HG03045 (cell line): Measurements from ENCODE around the gene ALOXE3.

ENCODE experiments used
- ATAC-seq: cut with Tn5 transposase; IDR thresholded peaks from one replicate; pipeline ENCODE4 v1.9.1; 2021; ENCODE audit warnings: mild to moderate bottlenecking, moderate library complexity; ENCODE audit not compliant: unreplicated experiment

ALOXE3 gene

GRCh38 chr17:8154608-8155155, 36.4 kb upstream of the ALOXE3 start:
- ATAC-seq = no peak

GRCh38 chr17:8153957-8154607, 35.8 kb upstream of the ALOXE3 start:
- no peak for ATAC-seq

- no peak for ATAC-seq
Observed at GRCh38 chr17:8153525-8153956, 35.2 kb upstream of the ALOXE3 start.

DNA sequence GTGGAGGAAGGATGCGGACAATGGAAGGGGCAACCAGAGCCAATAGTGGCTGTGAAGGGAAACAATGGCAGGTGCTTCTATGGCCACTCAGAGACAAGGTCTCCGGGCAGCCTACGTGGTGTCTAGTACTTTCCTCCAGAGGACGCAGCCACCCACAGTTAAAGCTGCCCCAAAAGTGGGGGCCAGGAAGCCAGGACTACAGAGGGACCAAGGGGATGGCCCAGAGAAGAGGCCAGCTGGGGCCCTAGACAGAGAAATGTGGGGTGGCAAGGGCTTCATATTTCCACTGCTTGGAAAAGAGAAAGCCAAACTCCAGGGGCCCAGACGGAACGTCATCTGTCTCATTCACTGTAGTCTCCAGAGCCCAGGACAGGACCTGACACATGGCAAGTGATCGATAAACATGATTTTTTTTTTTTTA, 34.7 kb upstream of the ALOXE3 start:
- no peak for ATAC-seq

GRCh38 chr17:8152112-8152775, 33.9 kb upstream of the ALOXE3 start, which contains the start of gene PER1:
TSS of gene PER1 (minus strand) at chr17:8152404. CDS start at chr17:8150706, 1,698 bp downstream.
- no peak for ATAC-seq

DNA sequence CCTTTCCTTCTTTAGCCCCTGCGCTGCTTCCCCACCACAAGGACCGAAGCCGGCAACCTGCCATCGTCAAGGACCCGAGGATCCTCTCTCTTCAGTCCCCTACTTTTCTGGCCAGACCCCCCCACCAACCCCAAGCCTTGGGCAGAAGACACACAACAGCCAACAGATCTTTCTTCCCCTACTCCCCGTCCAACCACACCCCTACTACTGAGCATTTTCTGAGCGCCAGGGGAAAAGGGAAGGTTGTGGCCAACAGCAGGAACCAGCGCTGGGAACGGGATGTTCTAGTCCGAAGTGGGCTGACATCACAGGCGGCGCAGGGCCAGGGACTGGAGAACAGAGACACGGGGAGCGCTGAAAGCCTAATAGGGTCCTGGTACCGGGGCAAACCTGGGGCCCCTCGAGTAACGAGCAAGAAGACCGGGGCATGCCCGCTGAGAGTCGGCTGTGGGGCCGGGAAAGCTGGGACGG, 33.4 kb upstream of the ALOXE3 start:
- ATAC-seq = no peak

DNA sequence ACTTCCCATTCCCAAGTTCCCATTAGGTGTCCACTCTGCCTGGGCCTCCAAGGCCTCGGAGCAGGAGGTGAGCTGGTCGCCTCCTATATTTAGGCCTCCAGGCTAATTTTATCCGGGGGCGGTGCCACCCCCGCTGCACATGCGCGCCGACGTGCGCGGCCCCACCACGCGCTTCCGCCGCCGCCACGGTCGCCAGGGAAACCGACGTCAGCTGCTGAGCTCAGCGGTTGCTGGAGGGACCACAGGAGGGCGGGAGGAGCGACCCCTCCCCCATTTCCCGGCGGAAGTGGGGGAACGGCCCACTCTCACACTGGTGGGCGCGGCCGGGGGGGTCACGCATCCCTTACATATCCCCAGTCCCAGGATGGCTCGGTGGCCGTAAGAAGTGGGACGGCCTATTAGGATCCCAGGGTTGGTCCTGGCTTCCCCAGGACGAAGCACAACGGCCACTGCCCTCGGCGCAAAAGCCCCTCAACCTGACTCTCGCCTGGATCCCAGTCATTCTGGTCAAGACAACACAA, 32.9 kb upstream of the ALOXE3 start:
- ATAC-seq = peak; percentile 51

DNA sequence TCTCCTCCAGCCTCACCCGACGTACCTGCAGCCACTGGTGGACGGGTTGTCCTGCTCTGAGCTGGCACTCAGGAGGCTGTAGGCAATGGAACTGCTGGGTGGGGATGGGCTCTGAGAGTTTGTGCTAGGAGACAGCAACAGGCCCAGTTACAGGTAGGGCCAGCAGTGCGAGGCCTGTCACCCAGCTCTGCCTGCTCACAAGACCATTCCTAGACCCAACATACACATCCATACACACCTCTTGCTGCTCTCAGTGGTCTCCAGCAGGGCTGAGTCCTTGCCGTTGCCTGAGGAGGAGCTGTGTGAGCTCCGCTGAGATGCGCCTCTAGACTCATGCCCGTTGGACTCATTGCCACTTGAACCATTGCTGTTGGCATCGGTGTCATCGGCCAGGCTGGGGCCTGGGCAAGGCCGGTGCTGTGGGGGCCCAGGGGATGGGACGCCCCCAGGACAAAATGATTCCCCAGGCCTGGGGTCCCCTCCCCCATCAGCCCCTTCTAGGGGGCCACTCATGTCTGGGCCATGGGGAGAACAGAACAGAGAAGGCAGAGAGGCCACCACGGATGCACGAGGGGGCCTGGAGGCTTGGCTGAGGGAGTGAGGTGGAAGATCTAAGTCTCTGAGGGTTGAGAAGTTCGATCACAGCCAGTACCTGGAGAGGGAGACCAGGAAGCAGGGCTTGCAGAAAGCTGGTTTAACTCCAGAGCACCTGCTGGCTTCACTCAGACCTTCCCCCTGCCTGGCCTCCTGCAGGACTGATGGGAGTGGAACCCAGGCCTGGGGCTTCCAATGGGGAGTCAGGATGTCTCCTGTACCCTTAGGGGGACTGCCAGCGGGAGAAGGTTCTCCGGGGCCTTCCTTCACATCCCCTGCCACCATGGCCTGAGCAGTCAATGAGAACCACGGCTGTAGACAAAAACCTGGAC, 32.1 kb upstream of the ALOXE3 start:
- no peak for ATAC-seq

DNA sequence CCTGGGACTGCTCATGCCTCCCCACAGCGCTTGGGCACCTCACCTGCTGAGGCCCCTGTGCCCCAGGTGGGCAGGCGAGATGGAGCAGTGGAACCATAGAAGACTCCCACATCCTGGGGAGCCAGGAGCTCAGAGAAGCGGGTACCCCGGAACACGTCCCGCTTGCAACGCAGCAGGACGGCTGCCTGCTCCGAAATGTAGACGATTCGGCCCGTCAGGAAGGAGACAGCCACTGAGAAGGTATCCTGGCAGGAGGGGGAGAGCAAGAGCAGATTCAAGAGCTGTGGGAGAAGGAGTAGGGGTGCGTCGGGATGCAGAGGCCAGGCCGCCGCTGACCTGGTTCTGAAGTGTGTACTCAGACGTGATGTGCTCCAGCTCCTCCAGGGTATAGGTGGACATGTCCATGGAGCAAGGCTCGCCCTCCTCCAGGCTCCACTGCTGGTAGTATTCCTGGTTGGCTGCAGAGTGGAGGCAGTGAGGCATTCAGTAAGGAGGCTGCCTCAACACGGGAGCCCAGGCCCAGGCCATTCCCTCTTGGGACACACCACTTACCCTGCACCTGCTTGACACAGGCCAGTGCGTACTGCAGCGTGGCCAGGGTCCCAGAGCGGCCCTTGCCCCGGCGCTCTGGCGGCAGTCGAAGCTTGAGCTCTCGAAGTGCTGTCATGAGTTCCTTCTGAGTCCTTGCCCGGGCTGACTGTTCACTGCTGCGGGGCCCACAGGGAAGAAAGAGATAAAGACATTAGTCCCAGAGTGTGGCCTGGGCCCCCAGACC, 31.3 kb upstream of the ALOXE3 start:
- no peak for ATAC-seq

DNA sequence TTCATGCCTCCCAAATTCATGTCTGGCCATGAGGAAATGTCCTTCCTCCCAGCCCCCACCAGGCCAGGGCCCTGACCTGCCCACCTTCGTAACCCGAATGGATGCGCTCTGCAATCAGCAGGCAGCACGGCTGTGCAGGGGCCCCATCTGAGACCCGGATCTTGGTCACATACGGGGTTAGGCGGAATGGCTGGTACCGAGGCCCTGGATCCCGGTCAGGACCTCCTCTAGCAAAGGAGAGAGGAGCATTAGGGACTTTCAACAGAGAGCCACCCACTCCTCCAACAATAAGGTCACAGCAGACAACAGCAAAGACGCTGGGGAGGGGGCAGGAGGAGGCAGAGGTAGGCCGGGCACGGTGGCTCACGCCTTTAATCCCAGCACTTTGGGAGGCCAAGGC, 30.2 kb upstream of the ALOXE3 start:
- ATAC-seq = no peak

GRCh38 chr17:8147805-8148404, 29.6 kb upstream of the ALOXE3 start:
- no peak for ATAC-seq

DNA sequence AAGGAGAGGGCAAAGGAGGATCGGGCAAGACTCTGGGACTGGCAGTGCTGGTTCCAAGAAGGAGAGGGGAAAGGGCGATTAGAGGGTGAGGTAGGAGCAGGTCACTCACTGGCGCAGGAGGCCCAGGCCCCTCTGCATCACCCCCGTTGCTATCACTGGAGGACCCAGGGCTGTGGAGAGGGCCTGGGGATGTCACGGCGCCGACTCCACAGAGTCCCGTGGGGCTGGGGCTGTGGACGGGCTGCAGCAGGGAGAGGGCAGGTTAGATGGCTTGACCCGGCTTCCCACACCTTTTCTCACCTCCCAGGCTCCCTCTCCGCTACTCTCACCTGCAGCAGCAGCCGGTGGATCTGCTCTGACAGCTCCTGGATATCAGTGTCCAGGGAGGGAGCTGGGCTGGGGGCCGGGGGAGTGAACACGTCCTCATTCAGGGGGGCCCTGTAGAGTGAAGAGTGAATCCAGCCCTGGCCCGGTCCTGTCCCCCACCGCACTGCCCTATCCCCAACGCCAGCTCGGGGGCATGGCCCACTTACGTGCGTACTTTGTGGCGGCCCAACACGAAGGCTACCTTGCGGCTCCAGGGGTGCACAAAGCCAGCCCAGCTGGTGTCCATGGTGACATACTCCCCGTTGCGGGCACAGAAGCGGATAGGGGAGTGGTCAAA, 29.0 kb upstream of the ALOXE3 start:
- ATAC-seq = no peak

DNA sequence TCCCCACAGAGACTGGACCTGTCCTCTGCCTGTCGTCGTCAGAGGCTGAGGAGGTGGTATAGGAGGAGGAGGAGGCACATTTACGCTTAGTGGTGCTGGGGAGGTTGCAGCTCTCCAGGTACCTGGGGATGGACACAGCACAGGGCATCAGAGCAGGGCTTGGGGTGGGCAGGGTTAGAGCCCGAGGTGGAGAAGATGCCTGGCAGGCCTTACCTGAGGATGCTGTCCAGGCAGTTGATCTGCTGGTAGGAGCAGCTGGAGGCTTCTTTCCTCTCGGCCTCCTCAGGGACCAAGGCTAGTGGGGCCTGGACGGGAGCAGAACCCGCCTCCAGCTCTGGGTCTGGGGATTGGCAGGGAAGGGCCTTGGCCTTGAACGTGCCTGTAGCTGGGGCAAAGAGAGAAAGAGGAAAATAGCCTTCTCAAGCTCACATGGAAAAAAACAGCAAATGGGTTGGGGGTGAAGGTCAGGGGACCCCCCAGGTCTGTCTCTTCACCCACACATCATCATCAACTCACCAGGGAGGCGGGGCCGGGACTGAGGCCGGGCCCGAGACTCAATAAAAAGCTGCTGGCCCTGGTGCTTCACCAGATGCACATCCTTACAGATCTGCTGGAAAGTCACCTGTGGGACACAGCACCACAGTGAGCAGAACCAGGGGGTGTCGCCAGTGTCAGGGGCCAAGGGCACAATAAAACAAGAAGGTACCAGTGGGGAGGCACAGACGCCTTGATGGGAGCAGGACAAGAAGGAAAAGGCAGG, 28.2 kb upstream of the ALOXE3 start:
- no peak for ATAC-seq

- ATAC-seq = no peak
Observed at GRCh38 chr17:8145811-8146210, 27.5 kb upstream of the ALOXE3 start.

DNA sequence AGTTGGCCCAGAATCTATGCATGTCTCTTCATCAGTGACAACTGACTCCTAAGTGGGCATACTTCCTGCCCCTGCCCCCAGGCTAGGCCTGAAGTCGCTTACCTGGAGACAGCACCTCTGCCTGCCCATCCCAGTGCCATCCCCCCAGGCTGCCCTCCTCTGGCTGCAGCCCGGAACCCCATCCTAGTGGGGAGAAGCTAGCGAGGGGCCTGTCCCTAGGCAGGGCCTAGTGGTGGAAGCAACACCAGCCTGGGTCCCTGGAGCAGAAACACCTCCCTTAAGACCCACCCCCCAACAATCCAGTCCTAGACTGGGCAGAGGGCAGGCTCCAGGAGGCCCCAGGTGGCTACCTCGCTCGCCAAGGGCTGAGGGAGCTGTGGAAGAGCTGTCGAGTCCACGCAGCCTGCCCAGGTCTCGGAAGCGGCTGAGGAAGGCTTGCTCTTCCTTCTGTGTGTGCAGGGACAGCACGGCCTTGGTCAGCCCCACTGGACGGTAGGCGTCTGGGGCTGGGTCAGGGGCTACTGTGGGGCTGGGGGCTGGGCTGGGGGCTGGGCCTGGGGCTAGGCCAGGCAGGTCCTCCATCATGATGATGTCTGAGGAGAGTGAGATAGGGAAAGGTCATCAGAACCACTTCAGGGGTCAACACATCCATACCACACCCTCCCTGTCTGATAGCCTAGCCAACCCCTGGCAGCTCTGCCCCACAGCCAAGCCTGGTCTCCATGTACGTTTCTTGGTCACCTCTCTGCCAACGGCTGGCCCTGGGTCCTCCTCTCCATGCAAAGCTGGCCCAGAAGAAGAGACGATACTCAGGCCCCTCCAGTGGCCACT, 26.3 kb upstream of the ALOXE3 start:
- ATAC-seq = no peak

GRCh38 chr17:8143581-8144400, 25.5 kb upstream of the ALOXE3 start:
- no peak for ATAC-seq
